SK-N-SH treated with all-trans-retinoic acid at 6 μM for 48 hours (cell line): ENCODE data around the gene MED13.

Experiments used
- ARNTL ChIP-seq: fragments of 450-650 bp; formaldehyde crosslinking; IDR thresholded peaks from 2 replicates; pipeline ENCODE4 v1.5.0; 2020; ENCODE audit warnings: low read depth, mild to moderate bottlenecking, moderate library complexity, borderline replicate concordance
- BACH2 ChIP-seq: fragments of 250-450 bp; sonication (Bioruptor Pico); IDR thresholded peaks from 2 replicates; pipeline ENCODE4 v1.9.0; 2021; ENCODE audit warnings: mild to moderate bottlenecking, borderline replicate concordance
- CSDC2 ChIP-seq: fragments of 250-450 bp; sonication (Bioruptor Pico); IDR thresholded peaks from 2 replicates; pipeline ENCODE4 v1.5.0; 2020; ENCODE audit warnings: mild to moderate bottlenecking, moderate library complexity
- ISL1 ChIP-seq: fragments of 250-450 bp; sonication (Bioruptor Pico); IDR thresholded peaks from 2 replicates; pipeline ENCODE4 v2.1.2; 2022; ENCODE audit warnings: mild to moderate bottlenecking, moderate library complexity
- PPARA ChIP-seq: fragments of 250-450 bp; sonication (Bioruptor Pico); IDR thresholded peaks from 2 replicates; pipeline ENCODE4 v1.5.0; 2020; ENCODE audit warnings: mild to moderate bottlenecking, borderline replicate concordance
- RARB ChIP-seq: fragments of 250-450 bp; sonication (Bioruptor Pico); IDR thresholded peaks from 2 replicates; pipeline ENCODE4 v1.8.0; 2021; ENCODE audit warnings: mild to moderate bottlenecking, moderate library complexity
- TCF4 ChIP-seq: fragments of 250-450 bp; sonication (Bioruptor Pico); IDR thresholded peaks from 2 replicates; pipeline ENCODE4 v1.8.0; 2021; ENCODE audit warnings: mild to moderate bottlenecking, moderate library complexity, borderline replicate concordance
- ZC3H10 ChIP-seq: fragments of 250-450 bp; sonication (Bioruptor Pico); IDR thresholded peaks from 2 replicates; pipeline ENCODE4 v1.5.1; 2021; ENCODE audit warnings: mild to moderate bottlenecking, moderate library complexity
- ZNF70 ChIP-seq: fragments of 450-650 bp; formaldehyde crosslinking; IDR thresholded peaks from 2 replicates; pipeline ENCODE4 v1.5.0; 2020; ENCODE audit warnings: mild to moderate bottlenecking, moderate library complexity
- TF ChIP-seq, protein P1 (sequence below): fragments of 250-450 bp; sonication (Bioruptor Pico); IDR thresholded peaks from 2 replicates; pipeline ENCODE4 v1.5.1; 2021; ENCODE audit warnings: mild to moderate bottlenecking, moderate library complexity
- TF ChIP-seq, protein P2 (sequence below): fragments of 250-450 bp; sonication (Bioruptor Pico); IDR thresholded peaks from 2 replicates; pipeline ENCODE4 v1.5.1; 2020; ENCODE audit warnings: low read depth, mild to moderate bottlenecking, moderate library complexity
- TF ChIP-seq, protein P3 (sequence below): fragments of 250-450 bp; sonication (Bioruptor Pico); IDR thresholded peaks from 2 replicates; pipeline ENCODE4 v1.8.0; 2020; ENCODE audit warnings: mild to moderate bottlenecking, moderate library complexity, borderline replicate concordance
- TF ChIP-seq, protein P4 (sequence below): fragments of 250-450 bp; sonication (Bioruptor Pico); IDR thresholded peaks from 2 replicates; pipeline ENCODE4 v1.8.0; 2021; ENCODE audit warnings: low read depth, mild to moderate bottlenecking, moderate library complexity, borderline replicate concordance

DNA sequence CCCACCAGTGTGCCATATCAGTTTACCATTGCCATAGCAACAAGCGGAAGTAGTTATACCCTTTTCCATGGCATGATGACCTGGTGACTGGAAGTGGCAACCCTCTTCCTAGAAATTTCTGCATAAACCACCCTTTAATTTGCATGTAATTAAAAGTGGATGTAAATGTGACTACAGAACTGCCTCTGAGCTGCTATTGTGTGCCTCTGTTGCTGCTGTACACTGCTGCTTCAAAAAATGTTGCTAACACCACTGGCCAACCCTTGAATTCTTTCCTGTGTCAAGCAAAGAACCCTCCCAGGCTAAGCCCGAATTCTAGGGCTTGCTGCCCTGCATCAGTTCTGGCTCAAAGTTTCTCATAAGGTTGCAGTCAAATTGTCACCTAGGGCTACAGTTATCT, 12.9 kb upstream of the MED13 start:
- TF ChIP-seq, protein P1, sequence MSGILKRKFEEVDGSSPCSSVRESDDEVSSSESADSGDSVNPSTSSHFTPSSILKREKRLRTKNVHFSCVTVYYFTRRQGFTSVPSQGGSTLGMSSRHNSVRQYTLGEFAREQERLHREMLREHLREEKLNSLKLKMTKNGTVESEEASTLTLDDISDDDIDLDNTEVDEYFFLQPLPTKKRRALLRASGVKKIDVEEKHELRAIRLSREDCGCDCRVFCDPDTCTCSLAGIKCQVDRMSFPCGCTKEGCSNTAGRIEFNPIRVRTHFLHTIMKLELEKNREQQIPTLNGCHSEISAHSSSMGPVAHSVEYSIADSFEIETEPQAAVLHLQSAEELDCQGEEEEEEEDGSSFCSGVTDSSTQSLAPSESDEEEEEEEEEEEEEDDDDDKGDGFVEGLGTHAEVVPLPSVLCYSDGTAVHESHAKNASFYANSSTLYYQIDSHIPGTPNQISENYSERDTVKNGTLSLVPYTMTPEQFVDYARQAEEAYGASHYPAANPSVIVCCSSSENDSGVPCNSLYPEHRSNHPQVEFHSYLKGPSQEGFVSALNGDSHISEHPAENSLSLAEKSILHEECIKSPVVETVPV (CRISPR knock-in tag): no peak
- TF ChIP-seq, protein P2, sequence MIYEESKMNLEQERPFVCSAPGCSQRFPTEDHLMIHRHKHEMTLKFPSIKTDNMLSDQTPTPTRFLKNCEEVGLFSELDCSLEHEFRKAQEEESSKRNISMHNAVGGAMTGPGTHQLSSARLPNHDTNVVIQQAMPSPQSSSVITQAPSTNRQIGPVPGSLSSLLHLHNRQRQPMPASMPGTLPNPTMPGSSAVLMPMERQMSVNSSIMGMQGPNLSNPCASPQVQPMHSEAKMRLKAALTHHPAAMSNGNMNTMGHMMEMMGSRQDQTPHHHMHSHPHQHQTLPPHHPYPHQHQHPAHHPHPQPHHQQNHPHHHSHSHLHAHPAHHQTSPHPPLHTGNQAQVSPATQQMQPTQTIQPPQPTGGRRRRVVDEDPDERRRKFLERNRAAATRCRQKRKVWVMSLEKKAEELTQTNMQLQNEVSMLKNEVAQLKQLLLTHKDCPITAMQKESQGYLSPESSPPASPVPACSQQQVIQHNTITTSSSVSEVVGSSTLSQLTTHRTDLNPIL (CRISPR knock-in tag): no peak
- TF ChIP-seq, protein P3, sequence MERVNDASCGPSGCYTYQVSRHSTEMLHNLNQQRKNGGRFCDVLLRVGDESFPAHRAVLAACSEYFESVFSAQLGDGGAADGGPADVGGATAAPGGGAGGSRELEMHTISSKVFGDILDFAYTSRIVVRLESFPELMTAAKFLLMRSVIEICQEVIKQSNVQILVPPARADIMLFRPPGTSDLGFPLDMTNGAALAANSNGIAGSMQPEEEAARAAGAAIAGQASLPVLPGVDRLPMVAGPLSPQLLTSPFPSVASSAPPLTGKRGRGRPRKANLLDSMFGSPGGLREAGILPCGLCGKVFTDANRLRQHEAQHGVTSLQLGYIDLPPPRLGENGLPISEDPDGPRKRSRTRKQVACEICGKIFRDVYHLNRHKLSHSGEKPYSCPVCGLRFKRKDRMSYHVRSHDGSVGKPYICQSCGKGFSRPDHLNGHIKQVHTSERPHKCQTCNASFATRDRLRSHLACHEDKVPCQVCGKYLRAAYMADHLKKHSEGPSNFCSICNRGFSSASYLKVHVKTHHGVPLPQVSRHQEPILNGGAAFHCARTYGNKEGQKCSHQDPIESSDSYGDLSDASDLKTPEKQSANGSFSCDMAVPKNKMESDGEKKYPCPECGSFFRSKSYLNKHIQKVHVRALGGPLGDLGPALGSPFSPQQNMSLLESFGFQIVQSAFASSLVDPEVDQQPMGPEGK (CRISPR knock-in tag): no peak
- no peak for TF ChIP-seq TCF4 (CRISPR knock-in tag)
- TF ChIP-seq CSDC2 (CRISPR knock-in tag): no peak
- no peak for TF ChIP-seq RARB (CRISPR knock-in tag)
- no peak for TF ChIP-seq ISL1 (CRISPR knock-in tag)
- TF ChIP-seq ZC3H10 (CRISPR knock-in tag): no peak
- TF ChIP-seq, protein P4, sequence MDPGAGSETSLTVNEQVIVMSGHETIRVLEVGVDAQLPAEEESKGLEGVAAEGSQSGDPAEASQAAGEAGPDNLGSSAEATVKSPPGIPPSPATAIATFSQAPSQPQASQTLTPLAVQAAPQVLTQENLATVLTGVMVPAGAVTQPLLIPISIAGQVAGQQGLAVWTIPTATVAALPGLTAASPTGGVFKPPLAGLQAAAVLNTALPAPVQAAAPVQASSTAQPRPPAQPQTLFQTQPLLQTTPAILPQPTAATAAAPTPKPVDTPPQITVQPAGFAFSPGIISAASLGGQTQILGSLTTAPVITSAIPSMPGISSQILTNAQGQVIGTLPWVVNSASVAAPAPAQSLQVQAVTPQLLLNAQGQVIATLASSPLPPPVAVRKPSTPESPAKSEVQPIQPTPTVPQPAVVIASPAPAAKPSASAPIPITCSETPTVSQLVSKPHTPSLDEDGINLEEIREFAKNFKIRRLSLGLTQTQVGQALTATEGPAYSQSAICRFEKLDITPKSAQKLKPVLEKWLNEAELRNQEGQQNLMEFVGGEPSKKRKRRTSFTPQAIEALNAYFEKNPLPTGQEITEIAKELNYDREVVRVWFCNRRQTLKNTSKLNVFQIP (CRISPR knock-in tag): no peak
- TF ChIP-seq BACH2 (CRISPR knock-in tag): no peak
- TF ChIP-seq PPARA (CRISPR knock-in tag): no peak
- TF ChIP-seq ARNTL (CRISPR knock-in tag): no peak
- no peak for TF ChIP-seq ZNF70 (CRISPR knock-in tag)
